ENCODE data around the gene ARMCX4.
"Not testable (repeated sequence)": the region's sequence is repeated elsewhere in the genome, so short reads cannot be mapped to it uniquely, and the experiment has no call there.

The ARMCX4 gene

GRCh38 chrX:101485212-101485949 lies at the start of gene ARMCX4:
TSS of gene ARMCX4 (plus strand) at chrX:101485456. CDS start at chrX:101488590, 3,134 bp downstream.
- DNase-seq (ENCODE audit: low read depth in 1 of 2, low spot score in 1 of 2): peak in 1 of 2 donors; percentile 10

- no peak for DNase-seq (ENCODE audit: low read depth in 1 of 2, low spot score in 1 of 2)
Measured at GRCh38 chrX:101442085-101442484, 43.2 kb upstream of the ARMCX4 start.

GRCh38 chrX:101449279-101449678 lies 36.0 kb upstream of the ARMCX4 start:
- no peak for DNase-seq (ENCODE audit: low read depth in 1 of 2, low spot score in 1 of 2)

GRCh38 chrX:101450085-101450484 lies 35.2 kb upstream of the ARMCX4 start:
- no peak for DNase-seq (ENCODE audit: low read depth in 1 of 2, low spot score in 1 of 2)

GRCh38 chrX:101450961-101451360 lies 34.3 kb upstream of the ARMCX4 start:
- no peak for DNase-seq (ENCODE audit: low read depth in 1 of 2, low spot score in 1 of 2)

- no peak for DNase-seq (ENCODE audit: low read depth in 1 of 2, low spot score in 1 of 2)
Measured at GRCh38 chrX:101452056-101452455, 33.2 kb upstream of the ARMCX4 start.

GRCh38 chrX:101460669-101461068 lies 24.6 kb upstream of the ARMCX4 start:
- no peak for DNase-seq (ENCODE audit: low read depth in 1 of 2, low spot score in 1 of 2)

GRCh38 chrX:101462892-101463291 lies 22.4 kb upstream of the ARMCX4 start:
- no peak for DNase-seq (ENCODE audit: low read depth in 1 of 2, low spot score in 1 of 2)

GRCh38 chrX:101478366-101478765 lies 6.9 kb upstream of the ARMCX4 start:
- no peak for DNase-seq (ENCODE audit: low read depth in 1 of 2, low spot score in 1 of 2)

- DNase-seq (ENCODE audit: low read depth in 1 of 2, low spot score in 1 of 2): no peak
Measured at GRCh38 chrX:101482296-101482695, 3.0 kb upstream of the ARMCX4 start.

GRCh38 chrX:101483705-101484104 lies 1.6 kb upstream of the ARMCX4 start:
- no peak for DNase-seq (ENCODE audit: low read depth in 1 of 2, low spot score in 1 of 2)

- no peak for DNase-seq (ENCODE audit: low read depth in 1 of 2, low spot score in 1 of 2)
Measured at GRCh38 chrX:101484135-101484534, 1.1 kb upstream of the ARMCX4 start.

- no peak for DNase-seq (ENCODE audit: low read depth in 1 of 2, low spot score in 1 of 2)
Measured at GRCh38 chrX:101488796-101489195, 3.5 kb downstream of the ARMCX4 start.

GRCh38 chrX:101491943-101492342 lies 6.7 kb downstream of the ARMCX4 start:
- no peak for DNase-seq (ENCODE audit: low read depth in 1 of 2, low spot score in 1 of 2)

GRCh38 chrX:101493225-101493624 lies 8.0 kb downstream of the ARMCX4 start:
- no peak for DNase-seq (ENCODE audit: low read depth in 1 of 2, low spot score in 1 of 2)

- DNase-seq (ENCODE audit: low read depth in 1 of 2, low spot score in 1 of 2): not testable (repeated sequence)
Measured at GRCh38 chrX:101502929-101503328, 17.7 kb downstream of the ARMCX4 start.

GRCh38 chrX:101507372-101507771 lies 22.1 kb downstream of the ARMCX4 start:
- DNase-seq (ENCODE audit: low read depth in 1 of 2, low spot score in 1 of 2): no peak

- no peak for DNase-seq (ENCODE audit: low read depth in 1 of 2, low spot score in 1 of 2)
Measured at GRCh38 chrX:101507986-101508385, 22.7 kb downstream of the ARMCX4 start.

GRCh38 chrX:101530944-101531343 lies 45.7 kb downstream of the ARMCX4 start:
- DNase-seq (ENCODE audit: low read depth in 1 of 2, low spot score in 1 of 2): no peak
